GM18867 (cell line): ENCODE results near the gene CARD9.
"Not testable (repeated sequence)": the region's sequence is repeated elsewhere in the genome, so short reads cannot be mapped to it uniquely, and the experiment has no call there.

ENCODE experiments used
- ATAC-seq: cut with Tn5 transposase; IDR thresholded peaks from one replicate; pipeline ENCODE4 v1.9.1; 2021; ENCODE audit warnings: mild to moderate bottlenecking, moderate library complexity; ENCODE audit not compliant: unreplicated experiment

Gene CARD9

DNA sequence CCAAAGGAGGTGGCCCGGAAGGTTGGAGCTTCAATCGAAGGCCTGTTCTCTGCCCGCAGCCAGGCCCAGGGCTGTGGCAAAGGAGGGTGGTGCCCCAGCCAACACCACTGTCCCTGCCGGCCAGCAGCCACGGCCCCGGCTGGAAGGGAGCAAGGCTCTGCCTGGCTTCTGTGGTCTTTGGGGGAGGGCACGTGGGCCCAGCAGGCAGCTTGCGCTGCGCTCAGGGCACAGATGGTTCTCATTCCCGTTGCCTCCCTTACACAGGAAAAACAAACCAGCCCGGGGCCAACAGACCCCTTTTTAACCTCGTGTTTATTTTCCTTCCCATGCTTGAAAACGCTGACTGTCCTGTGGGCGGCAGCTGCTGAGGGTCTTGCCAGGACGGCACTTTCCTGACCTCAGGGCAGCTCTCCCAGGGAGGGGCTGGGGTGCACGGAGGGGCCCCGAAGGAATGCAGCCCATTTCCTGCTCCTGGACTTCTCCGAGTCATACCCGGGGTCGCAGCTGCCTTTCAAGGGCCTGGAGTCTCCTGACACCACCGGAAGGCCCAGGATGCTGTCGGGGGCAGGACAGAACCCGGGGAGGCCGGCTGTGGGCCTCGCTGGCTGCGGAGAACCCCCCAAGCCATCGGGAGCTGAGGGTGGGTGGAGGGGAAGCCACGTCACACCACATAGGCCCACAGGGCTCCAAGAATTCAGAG lies 47.3 kb downstream of the CARD9 start:
- ATAC-seq = no peak

DNA sequence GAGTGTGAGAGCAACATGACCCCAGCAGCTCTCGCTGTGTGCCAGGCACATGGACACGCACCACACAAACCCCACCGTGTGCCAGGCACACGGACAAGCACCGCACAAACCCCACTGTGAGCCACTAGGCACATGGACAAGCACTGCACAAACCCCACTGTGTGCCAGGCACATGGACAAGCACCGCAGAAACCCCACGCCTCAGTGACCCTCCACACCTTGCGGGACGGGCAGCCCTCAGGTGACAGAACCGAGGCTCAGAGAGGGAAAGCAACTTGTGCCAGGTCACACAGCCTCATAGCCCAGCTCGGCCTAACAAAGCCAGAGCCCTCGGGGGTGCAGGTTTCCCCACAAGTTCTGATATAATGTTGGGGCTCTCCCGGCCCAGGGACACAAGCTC lies 48.1 kb downstream of the CARD9 start:
- ATAC-seq = no peak

DNA sequence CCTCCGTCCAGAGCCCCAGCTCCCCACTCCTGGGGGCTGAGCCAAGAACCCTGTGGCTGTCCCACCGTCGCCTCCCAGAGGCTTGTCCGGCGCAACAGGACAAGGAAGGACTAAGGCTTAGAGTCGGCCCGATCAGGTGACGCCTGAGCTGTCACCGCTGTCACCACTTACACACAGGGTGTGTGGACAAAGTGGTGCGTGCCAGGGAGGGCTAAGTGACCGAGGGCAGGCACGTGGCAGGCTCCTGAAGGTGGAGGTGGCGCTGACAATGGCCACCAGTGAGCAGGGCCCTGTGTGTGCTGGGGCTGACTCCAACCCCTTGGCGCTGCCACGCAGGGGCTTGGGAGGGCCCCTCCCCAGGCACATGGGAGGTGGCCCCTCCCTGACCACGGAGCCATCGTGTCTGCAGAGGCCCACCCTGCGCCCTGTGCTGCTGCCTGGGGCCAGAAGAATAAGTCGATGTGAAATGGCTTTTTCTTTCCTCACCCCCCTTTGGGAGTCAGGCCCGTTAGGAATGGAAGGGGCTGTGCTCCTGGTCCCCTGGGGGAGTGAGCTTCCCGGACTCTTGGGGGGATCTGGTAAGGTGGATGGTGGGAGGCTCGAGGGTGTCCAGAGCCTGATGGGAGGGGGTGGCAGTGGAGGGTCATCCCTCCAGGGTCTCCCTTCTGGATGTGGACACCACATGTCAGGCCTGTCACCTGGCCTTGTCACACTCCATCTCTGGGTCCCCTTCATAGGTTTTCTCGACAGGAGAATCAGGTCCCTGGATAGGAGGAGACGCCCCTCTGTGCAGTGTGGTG lies 48.8 kb downstream of the CARD9 start:
- ATAC-seq = no peak

DNA sequence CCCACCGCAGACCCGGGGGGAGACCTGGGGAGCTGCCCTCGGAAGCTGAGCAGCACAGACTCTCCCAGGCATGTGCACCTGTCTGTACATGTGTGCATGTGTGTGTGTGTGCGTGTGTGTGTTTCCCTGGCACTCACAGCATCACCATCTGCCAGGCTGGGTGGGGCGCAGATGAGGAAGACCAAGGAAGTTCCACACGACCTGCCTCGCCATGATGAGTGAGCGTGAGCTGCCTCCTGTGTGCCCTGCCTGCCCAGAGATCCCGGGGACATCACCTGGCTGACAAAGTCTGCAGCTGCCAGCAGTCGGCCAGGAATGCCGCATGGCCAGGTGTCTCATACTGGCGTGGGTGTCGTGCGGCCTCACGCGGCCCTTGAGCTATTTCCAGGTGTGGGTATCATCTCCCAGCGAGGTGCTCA lies 50.1 kb downstream of the CARD9 start:
- ATAC-seq = no peak

DNA sequence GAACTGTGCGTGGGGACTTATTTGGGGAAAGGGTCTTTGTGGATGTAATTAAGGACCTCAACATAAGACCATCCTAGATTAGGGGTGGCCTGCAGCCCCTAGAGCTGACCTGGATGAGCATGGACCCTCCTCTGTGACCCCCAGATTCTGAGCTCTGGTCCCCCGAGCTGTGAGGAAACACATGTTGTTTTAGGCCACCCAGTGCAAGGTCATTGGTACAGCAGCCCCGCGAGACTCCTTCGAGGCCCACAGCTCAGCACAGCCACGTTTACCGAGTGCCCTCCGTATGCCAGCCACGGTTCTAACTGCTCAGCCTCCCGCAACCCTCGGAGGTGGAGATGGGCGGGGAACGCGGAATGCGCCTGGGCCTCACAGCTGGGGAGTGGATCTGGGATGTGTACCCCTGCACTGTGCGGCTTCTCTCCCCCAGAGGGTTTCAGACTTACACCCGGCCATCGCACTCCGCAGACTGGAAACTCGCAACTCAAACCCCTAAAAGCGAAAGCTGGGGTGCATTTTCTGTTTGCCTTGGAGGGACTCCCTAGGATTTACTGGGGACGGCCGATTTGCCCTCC lies 50.6 kb downstream of the CARD9 start:
- no peak for ATAC-seq

DNA sequence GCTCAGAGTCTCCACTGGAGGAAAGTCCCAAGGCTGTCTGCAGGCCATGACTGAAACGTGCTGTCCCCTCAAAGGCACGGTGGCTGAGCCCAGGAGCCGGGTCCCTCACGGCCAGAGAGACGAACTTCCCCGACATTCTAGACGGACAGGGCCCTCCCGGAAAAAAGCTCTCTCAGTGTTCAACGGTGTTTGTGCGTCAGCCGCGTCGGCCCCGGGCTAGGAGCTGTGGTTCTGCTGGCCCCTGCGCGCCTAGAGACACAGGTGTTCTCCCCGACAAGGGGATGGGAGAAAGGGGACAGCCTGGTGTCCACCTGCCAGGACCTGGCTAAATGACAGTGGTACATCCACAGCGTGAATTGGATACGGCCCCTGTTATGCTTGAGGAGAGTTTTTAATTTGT lies 51.9 kb downstream of the CARD9 start:
- ATAC-seq = no peak

DNA sequence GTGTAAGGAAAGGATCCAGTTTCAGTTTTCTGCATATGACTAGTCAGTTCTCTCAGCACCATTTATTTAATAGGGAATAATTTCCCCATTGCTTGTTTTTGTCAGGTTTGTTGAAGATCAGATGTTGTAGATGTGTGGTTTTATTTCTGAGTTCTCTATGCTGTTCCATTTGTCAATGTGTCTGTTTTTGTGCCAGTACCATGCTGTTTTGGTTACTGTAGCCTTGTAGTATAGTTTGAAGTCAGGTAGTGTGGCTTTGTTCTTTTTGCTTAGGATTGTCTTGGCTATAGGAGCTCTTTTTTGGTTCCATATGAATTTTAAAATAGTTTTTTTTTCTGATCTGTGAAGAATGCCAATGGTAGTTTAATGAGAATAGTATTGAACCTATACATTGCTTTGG lies 52.5 kb downstream of the CARD9 start:
- ATAC-seq = not testable (repeated sequence)

DNA sequence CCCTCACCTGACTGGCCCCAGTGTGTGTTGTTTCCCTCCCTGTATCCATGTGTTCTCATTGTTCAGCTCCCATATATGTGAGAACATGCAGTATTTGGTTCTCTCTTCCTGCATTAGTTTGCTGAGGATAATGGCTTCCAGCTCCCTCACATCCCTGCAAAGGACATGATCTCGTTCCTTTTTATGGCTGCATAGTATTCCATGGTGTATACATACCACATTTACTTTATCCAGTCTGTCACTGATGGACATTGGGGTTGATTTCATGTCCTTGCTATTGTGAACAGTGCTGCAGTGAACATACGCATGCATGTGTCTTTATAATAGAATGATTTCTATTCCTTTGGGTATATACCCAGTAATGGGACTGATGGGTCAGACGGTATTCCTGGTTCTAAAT lies 53.5 kb downstream of the CARD9 start:
- ATAC-seq = not testable (repeated sequence)

DNA sequence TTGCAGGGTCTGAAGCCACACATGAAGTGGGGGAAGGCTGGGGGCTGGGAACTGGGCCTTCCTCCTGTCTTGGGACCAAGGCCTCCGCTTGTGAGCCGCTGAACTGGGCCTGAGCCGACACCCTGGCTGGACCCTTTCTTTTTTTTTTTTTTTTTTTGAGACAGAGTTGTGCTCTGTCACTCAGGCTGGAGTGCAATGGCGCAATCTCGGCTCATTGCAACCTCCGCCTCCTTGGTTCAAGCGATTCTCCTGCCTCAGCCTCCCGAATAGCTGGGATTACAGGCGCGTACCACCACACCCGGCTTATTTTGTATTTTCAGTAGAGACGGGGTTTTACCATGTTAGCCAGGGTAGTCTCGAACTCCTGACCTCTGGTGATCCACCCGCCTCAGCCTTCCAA lies 54.2 kb downstream of the CARD9 start:
- ATAC-seq = not testable (repeated sequence)

DNA sequence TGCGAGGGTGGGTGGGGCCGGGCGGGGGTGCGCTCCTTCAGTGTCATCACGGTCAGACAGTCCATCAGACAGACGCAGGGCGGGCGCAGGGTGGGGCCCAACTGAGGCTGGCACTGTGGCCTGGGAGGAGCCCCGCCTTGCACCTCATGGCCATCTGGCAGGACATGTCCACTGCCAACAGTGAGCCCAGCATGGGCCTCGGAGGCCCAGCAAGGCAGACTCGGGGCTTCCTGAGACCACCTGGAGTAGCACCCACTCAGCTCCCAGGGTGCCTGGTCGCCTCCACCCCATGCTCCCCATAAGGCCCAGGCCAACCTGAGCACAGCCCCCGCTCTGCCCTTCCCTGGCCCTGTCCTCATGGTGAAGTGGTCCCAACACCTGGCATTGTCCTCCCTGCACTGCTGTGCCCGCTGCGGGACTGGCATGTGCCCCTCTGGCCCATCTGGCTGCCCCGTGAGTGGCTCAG lies 54.7 kb downstream of the CARD9 start:
- ATAC-seq = no peak

DNA sequence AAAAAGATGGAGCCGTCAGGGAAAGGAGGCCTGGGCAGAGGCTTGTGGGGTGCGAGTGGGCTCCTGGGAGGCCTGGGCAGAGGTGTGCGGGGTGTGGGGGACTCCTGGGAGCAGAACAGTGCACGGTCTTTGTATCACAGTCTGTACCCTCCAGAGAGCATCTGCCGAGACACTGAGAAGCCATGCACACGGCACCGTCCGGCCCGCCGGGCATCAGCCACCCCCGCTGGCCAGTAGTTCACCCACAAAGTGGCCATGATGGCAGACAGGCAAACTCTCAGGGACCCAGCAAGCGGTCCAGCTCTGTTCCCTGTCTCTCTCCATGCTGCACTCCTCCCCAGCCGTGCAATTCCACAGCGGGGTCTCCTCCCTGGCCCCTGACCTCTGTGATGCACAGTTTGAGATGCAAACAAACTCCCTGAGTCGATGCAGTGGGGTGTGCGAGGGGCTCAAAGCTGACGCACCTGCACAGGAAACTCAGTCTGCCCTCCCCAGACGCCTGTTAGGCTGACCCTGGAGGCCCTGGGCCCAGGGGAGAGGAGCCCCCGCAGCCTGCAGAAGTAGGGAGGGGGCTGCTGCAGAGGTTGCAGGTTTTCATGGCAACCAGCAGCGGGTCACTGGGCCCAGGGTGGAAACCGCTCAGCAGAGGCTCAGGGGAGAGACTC lies 55.2 kb downstream of the CARD9 start:
- ATAC-seq = no peak

DNA sequence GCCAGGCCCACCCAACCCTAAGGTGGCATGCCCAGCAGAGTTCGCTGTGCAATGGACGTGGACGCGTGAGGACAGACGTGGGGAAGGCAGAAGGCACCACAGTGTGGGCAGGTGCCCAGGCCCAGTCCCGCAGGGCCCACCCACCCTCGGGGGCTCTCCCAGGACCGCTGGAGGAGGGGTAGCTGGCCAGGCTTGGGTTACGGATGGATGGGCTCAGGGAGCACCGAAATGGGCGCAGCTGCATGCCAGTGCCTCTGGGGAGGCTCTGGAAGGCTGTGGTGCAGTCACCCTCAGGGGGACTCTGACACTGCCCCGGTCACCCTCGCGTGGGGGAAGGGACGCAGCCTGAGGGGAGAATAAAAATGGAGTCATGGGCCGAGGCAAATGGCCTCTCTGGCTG lies 55.8 kb downstream of the CARD9 start:
- ATAC-seq = no peak

DNA sequence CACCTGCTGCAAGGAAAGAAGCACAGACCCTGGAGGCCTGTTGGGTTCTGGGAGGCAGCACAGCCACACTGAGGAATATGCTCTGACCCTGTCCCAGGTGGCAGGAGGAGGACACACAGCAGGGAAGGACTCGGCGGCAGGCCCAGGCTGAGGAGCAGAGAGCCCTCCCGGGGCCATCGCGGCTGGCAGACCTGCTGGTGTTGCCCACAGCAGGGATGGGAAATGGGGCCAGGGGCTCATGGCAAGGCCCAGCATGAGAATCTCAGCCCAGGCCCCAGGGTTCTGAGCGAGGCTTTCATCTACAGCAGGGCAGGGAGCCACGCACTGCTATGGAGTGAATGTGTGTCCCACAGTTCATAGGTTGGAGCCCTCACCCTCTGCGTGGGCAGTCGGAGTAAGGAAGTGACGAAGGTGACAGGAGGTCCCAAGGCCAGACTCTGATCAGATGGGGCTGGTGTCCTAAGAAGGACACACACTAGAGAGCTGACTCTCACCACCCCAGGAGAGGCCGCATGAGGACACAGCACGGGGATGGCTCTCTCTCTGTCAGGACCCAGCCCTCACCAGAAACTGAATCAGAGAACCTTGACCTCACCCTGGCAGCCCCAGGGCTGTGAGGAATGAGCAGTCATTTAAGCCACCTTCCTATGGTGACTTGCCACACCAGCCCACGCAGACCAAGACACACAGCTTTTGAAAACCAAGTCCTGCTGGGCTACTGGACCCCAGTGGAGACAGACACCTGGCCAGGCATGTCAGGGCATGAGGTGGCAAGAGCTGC lies 56.4 kb downstream of the CARD9 start:
- ATAC-seq = no peak

DNA sequence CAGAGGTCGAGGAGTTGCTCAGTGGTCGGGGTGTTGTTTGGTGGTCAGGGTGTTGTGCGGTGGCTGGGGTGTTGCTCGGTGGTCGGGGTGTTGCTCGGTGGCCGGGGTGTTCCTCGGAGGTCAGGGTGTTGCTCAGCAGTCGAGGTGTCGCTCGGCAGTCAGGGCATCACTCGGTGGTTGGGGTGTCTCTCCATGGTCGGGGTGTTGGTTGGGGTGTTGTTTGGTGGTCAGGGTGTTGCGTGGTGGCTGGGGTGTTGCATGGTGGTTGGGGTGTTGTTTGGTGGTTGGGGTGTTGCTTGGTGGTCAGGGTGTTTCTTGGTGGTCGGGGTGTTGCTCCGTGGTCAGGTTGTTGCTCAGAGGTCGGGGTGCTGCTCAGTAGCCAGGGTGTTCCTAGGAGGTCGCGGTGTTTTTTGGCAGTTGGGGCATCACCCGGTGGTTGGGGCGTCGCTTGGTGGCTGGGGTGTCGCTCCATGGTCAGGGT lies 57.2 kb downstream of the CARD9 start:
- no peak for ATAC-seq

DNA sequence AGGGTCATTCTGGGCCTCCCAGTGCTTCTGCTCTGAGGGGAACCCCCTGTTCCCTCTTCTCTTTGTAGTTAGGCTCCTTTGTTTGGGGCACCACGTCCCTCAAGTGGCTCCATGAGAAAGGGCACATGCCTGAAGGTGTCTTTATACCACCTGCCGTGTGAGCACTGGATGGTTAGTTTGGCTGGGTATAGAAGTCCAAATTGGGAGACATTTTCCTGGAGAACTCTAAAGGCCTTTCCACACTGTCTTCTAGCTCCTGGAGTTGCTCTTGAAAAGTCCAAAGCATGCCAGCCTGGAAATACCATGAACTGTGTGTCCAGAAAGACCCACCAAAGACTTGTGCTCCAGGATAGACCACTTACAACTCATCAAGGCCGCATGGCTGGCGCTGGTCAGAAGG lies 58.5 kb downstream of the CARD9 start:
- ATAC-seq = no peak

DNA sequence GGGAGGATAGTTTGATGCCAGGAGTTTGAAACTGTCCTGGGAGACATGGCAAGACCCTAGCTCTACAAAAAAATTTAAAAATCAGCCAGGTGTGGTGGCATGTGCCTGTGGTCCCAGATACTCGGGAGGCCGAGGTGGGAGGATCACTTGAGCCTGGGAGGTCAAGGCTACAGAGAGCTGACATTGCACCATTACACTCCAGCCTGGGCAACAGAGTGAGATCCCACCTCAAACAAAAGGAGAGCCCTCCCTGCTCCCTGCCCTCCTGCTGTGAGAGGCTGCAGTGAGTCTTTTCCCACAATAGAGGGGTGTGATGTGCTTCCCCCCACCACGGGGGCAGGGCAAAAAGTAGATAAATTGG lies 59.4 kb downstream of the CARD9 start:
- no peak for ATAC-seq
